ENCODE measurements around the gene CCDC38. TPM values are rescaled to one million over a fixed set of nuclear protein-coding genes. Genes with fewer than 3 reads are reported as not detected.
A peak's percentile ranks its signal among the peaks of the same experiment; 100 is the strongest.

CCDC38 gene
- total and polyA plus RNA-seq, 9 of the 15 experiments (the other 6 are each of a cell fraction or from before 2014, with no cell fraction given): not detected

DNA sequence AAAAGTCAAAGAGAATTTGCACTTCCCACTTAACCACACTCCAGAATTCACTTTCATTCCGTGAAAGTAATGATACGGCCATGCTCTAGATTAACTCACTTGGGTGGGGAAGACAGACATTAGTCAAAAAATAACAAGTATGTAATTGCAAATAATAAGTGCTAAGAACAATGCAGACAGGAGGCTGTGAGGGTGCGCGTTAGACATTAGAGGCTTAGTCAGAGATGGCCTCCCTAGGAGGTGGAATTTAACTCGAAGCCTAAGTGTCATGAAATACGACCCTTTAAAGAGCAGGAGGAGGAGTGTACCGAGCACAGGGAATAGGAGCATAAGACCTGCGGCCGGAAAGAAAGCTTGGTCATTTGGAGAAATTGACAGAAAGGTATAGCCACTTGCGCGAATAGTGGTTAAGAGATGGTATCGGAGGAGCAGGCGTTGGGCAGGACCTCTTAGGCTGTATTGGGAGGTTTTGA, 83.0 kb downstream of the CCDC38 start:
- Histone ChIP-seq H3K27me3 (ENCODE audit: control insufficient read depth in 2 of 2, insufficient read depth in 2 of 2, low read length in 2 of 2) (no peaks in the 10 kb centered on the region), H3K36me3 (ENCODE audit: control insufficient read depth, insufficient read depth, low read length) (peaks cover 44% of the 10 kb centered on the region), H3K4me1 (replicated peaks in 1 of 2; ENCODE audit: control insufficient read depth in 2 of 2, insufficient read depth in 2 of 2, low read length in 2 of 2) (peaks cover 0 to 7% of the 10 kb centered on the region in 2 experiments; a peak in 3 of 5 replicates), H3K9me1 (ENCODE audit: control insufficient read depth, insufficient read depth, low read length) (no peaks in the 10 kb centered on the region), H3K27ac (ENCODE audit: extremely low read depth, low read depth, low read length) (peak overlapping the region; percentile 92), H3K79me2 (ENCODE audit: control insufficient read depth, insufficient read depth, low read length) (peaks cover 59% of the 10 kb centered on the region), H3K4me2 (ENCODE audit: insufficient read depth, low read length) (peak overlapping the region; percentile 92), H3K9me3 (replicated peaks; ENCODE audit: control insufficient read depth, insufficient read depth, low read depth, low read length) (no peaks in the 10 kb centered on the region; the same call in 1 of the 2 replicates), H2AFZ (ENCODE audit: low read depth, low read length) (peak overlapping the region; percentile 95), H3K4me3 (peak overlapping the region; percentile 78), H4K20me1 (replicated peaks; ENCODE audit: control insufficient read depth, insufficient read depth, low read length) (0 out of 2 replicates have a peak, but pooled peaks cover 3% of the 10 kb centered on the region), H3K9ac (ENCODE audit: insufficient read depth in 1 of 2, low read depth in 2 of 2, low read length in 2 of 2) (peak overlapping the region; percentile 93)
- BruUV-seq (replicated peaks): TSS peak; percentile 34
- ATAC-seq (peak; percentile 76), DNase-seq (ENCODE audit: extremely low read depth in 1 of 4, low spot score in 3 of 4) (peak; percentile 21 to 59 (median 32)), FAIRE-seq (peak; percentile 32)
- intact Hi-C loops (cut with micrococcal nuclease) (loop anchor here (2.0 kb wide), 1 partner anchor 185 kb away; no protein-coding TSS in a partner anchor), in situ Hi-C loops (cut with MboI) (no loop called here)
- ChIA-PET POLR2A (interaction anchor here (0.7 to 2.2 kb wide), 6 partner anchors 9 to 19 kb away, joined by 3 to 10 read pairs (median 5); no protein-coding TSS in a partner anchor), CTCF (ENCODE audit: low intra/inter-chr PET ratio) (no interaction called here)
- WGBS (ENCODE audit: insufficient coverage, low coverage, missing lambda C conversion rate): 2% methylated on average over 12 of the region's 13 CpGs
- peak; percentile 41; the same call in 1 of the 2 replicates for TF ChIP-seq FOSL1 (tag; conservative IDR thresholded peaks at IDR 0.05)
- 0 out of 6 replicates have a peak, but pooled peaks of 1 of the 3 experiments have one; percentile 5 for TF ChIP-seq CTCF (IDR thresholded peaks at IDR 0.05 in 2 of 3, conservative IDR thresholded peaks at IDR 0.05 in 1 of 3; ENCODE audit: insufficient read depth in 2 of 3, low read depth in 1 of 3, low read length in 3 of 3)
- no peak for TF ChIP-seq HMGN3 (IDR thresholded peaks at IDR 0.05; ENCODE audit: borderline replicate concordance, extremely low read depth, insufficient read length, low read depth, low read length)
- no peak for TF ChIP-seq WHSC1 (IDR thresholded peaks at IDR 0.05; ENCODE audit: low read length)
- peak; percentile 24 for TF ChIP-seq BRD9 (IDR thresholded peaks at IDR 0.05; ENCODE audit: low read depth, partially characterized antibody)
- no peak for TF ChIP-seq PREB (CRISPR knock-in tag; IDR thresholded peaks at IDR 0.05)
- peak; percentile 27 for TF ChIP-seq MEIS2 (IDR thresholded peaks at IDR 0.05; ENCODE audit: partially characterized antibody)
- peak; percentile 39 for TF ChIP-seq CHD1 (IDR thresholded peaks at IDR 0.05; ENCODE audit: low read length)
- TF ChIP-seq NFIC (IDR thresholded peaks at IDR 0.05): no peak
- no peak for TF ChIP-seq MBD2 (IDR thresholded peaks at IDR 0.05; ENCODE audit: borderline replicate concordance, low read depth)
- TF ChIP-seq KDM5B (IDR thresholded peaks at IDR 0.05; ENCODE audit: insufficient replicate concordance, low read depth, low read length): no peak
- 0 out of 2 replicates have a peak, but pooled peaks have one; percentile 17 for TF ChIP-seq ETV1 (tag; conservative IDR thresholded peaks at IDR 0.05; ENCODE audit: low read depth)
- 0 out of 2 replicates have a peak, but pooled peaks have one; percentile 2 for TF ChIP-seq L3MBTL2 (IDR thresholded peaks at IDR 0.05)
- no peak for TF ChIP-seq NR2C2 (CRISPR knock-in tag; IDR thresholded peaks at IDR 0.05)
- peak; percentile 59; the same call in 1 of the 2 replicates for TF ChIP-seq NR2C2 (tag; IDR thresholded peaks at IDR 0.05)
- TF ChIP-seq ZNF316 (IDR thresholded peaks at IDR 0.05): peak; percentile 29; the same call in 1 of the 2 replicates
- no peak for TF ChIP-seq C11orf30 (IDR thresholded peaks at IDR 0.05; ENCODE audit: low read depth)
- 0 out of 2 replicates have a peak, but pooled peaks have one; percentile 37 for TF ChIP-seq ZBTB2 (IDR thresholded peaks at IDR 0.05)
